Left renal cortex interstitium (tissue), 4 donors: ENCODE data around the gene CCNY. TPM values are rescaled to one million over a fixed set of nuclear protein-coding genes. Genes with fewer than 3 reads are reported as not detected.

ENCODE experiments used
- DNase-seq, 4 donors: peaks; one replicate each; pipeline ENCODE4 v3.0.0-alpha.2; 2013; ENCODE audit warnings: low read depth in 4 of 4, low spot score in 2 of 4, missing footprints in 1 of 4
- polyA plus RNA-seq, 4 donors: library from polyadenylated mRNA; unstranded; fragments of 120-200 nt; gene quantifications; one replicate each; pipeline ENCODE4 v1.2.1, GENCODE V29; 2013; ENCODE audit not compliant: insufficient read length in 4 of 4

Gene CCNY
- polyA plus RNA-seq, 4 donors = 87.1 to 120 (median 103) TPM

DNA sequence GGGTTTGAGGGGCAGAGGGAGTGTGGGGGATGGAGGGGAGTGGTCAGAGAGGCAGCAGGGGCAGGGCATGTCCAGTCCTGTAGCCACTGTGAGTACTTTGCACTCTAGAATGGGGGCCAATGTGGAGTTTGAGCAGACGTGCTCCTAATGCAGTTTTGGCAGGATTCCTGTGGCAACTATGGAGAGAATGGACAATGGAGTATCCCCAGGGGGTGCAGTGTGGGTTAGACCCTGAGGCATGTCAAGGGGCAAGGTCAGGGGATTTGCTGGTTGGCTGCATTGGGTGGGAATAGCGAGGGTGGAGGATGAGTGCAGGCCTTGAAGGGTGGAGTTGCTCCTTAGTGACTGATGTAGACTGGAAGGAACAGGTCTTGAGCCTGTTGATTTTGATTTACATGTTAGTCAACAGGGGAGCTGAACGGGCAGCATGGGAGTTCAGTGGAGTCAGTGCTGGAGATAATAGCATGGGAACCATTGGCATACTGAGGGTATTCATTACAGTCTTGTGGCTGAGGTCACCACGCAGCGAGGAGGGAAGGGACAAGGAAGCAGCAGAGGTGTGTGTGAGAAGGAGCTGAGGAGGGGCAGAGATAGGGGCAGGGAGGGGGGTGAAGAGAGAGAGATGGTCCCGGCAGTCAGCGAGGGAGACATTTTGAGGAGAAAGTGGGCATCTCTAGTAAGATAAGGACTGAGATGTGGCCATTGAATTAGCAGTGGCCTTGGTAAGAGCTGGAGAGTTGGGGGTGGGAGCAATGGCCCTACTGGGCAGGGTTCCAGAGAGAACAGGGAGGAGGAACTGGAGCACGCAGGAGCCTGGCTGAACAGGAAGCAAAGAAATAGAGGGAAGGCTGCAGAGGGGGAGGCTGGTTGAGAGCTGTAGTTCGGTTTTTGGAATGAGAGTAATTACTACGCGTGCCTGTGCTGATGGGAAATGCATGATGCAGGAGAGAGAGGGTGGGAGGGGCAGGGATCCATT lies 112.7 kb downstream of the CCNY start:
- DNase-seq = no peak

DNA sequence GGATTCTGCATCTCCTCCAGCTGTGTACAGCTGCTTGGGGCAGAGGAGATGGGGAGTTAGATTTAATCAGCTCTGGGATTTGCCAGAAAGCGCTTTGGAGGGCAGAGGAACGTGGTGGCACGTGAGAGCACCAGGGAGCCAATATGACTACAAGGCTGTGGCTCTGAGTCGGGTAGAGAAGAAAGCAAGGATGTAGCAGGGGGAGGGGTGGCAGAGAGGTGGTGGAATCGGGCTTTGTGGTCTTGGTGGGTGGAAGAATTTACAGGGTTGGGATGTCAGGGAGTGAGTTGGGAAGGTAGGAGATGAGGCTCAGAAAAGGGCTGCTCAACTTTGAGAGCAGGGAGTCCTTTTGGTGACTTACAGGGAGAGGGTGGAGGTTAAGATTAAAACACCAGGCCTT lies 113.6 kb downstream of the CCNY start:
- no peak for DNase-seq

DNA sequence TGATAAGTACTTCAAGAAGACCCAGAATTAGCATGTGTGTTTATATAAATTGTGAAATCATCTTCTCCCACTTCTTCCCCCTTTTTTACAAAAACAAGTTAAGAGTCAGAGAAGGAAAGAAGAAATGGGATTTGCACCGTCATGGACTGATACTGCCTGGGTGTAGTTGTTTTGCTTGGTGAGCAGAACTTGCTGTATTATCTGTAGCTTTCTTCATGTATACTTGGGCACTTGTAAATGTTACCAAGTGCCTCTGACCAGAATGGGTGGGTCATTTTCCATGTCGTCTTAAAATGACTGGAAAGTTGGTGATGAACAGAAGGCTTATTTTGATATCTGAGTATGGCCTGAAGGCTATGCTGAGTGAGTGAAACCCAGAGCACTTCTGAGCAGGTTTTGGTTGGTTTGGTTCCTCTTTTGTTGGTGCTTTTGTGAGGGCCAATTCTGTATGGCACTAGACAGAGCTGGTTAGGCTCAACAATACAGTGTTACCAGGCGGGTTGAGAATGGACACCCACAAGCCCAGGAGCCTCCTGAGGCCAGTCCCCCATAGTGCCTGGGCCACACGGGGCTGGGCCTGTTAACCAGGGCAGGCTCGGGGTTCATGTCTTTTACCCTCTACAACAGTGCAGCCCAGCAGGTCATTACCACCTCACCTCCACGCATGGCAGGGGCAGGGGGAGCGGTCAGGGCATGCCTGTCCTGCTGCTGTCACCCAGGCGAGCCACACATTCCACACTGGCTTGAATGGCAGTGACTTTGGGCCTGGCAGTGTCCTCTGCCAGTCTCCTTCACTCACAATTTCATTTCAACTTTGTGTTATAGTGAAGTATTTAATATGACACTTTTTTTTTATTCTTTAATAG lies 115.1 kb downstream of the CCNY start:
- DNase-seq = no peak

DNA sequence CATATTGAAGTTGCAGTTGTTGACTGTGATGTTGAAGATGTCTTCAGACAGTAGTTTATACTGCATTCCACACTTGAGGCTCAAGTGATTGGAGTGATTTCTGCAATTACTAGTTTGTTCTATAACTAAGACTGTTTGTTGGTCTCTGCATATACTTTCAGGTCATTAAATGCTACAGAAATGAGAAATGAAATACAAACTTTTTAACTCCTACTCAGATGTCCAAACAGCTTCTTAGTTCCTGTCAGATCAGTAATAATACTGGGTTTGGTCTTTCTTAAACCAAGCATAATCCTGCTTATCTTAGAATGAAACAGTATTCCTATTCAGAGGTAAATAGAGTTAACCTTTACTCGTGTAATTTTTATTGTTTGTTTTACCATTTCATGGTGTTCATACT lies 115.9 kb downstream of the CCNY start:
- no peak for DNase-seq

DNA sequence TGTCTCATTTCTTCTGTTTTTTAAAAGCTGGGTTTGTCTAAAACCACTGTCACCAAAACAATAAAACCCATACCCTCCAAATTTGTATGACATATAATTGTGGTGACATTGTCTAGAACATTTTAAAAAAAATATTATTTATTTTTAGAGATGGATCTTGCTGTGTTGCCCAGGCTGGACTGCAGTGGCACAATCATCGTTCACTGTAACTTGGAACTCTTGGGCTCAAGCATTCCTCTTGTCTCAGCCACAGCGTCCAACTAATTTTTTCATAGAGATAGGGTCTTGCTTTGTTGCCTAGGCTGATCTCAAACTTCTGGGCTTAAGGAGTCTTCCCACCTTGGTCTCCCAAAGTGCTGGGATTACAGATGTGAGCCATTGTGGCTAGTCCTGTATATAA lies 116.5 kb downstream of the CCNY start:
- no peak for DNase-seq

DNA sequence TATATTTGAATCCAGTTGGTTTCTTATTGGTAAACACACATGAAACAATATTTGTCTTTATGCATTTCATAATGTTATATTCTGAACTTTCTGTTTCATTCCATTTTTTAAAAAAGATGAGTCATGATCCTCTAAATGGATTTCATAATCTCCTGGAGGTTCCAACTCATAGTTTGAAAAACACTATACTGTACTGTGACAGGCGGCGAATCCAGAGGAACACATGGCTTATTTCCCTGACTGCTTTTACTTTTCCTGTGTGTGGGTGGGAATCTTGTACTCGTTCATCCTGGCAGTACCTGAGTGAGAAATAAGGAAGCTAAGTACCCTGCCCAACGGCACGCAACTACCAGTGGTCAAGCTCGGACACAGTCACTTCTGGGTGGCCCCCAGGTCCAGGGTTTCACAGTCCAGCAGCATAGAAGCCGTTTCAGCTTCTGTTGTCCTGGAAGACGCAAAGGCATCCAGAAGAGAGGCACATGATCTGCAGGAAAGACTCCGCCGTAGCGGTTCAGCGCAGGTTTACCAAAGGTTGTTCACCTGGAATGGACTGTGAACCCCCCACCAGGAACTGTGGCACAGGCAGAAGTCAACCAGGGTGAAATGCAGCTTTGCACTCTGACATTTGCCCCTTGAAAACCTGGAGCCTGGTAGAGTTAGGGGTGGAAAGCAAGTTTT lies 117.7 kb downstream of the CCNY start:
- DNase-seq = no peak

DNA sequence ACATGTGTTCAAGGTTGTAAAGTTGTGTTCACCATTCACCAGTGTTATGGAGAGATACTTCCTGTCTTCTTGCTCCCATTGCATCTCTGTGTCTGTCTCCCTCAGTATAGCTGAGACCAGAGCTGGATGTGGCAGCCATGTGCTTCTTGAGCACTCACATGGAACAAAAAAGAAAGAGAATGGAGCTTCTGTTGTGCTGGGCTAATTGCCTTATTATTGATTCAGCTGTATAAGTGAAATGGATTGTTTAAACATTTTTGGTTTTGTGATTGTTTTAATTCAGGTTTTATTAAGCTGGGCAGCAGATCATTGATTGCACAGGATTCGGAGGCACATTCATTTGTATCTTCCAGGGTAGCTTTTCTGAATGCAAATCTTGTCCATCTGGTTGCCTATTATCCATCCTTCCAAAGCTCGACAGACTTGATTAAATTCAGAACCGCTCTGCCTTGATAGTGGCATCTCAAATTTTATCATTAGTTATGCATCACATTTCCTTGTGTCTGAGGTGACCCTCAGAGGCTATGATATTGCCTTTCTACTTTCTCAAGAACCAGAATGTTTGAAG lies 119.9 kb downstream of the CCNY start:
- DNase-seq = no peak

DNA sequence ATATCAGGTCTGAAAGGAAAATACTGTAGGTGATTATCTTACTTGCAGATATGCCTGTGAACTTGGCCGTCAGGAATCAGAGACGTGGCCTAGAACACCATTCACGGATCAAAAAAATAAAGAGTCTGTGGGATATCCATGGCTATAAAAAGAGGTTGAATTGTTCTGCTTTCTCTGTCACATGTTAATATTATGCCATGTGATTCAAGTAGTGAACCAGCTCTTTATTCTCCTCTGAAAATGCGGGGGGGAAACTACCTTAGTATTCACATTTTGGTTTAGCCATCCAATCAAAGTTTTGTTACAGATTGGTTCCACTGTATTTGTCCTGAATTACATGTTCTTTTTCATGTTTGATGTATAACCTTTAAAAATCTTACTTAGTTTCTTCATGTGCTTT lies 120.5 kb downstream of the CCNY start:
- no peak for DNase-seq

DNA sequence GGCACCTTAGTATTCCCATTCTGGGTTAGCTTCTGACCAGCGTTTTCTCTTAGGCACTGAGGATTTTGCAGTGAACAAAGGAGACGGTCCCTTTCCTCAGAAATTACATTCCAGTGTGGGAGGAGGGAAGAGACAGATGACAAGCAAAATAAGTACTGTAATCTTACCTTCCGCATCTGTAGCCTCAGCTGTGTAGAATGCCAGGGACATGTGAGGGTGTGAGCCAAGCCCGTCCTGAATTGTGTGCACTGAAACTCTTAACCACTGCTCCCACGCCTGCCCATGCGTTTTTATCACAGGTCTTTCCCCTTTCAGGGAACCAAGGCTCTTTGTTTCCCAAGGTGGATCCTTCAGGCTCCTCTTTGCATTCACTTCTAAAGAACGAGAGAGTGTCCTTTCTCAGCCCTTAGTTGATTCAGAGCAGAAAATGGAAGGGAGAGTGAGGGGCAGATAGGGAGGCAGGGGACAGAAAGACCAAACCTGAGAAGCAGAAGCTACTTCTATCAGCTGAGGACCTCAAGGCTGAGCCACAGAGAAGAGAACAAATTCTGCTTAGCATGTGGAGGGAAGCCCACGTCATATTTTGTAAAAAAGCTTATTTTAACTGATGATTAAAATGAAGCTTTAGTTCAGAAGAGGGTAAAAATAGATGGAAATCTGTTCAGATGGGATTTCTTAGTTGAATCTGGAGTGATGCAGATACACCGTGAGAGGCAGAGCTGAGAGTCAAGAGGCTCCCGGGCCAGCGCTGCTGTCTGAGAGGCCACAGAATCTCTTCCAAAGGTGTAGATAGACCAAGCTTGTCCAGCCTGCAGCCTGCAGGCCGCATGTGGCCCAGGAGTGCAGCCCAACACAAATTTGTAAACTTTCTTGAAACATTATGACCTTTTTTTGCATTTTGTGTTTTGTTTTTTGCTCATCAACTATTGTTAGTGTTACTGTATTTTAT lies 122.5 kb downstream of the CCNY start:
- DNase-seq = peak in 2 of 4 donors; percentile 44 to 52

DNA sequence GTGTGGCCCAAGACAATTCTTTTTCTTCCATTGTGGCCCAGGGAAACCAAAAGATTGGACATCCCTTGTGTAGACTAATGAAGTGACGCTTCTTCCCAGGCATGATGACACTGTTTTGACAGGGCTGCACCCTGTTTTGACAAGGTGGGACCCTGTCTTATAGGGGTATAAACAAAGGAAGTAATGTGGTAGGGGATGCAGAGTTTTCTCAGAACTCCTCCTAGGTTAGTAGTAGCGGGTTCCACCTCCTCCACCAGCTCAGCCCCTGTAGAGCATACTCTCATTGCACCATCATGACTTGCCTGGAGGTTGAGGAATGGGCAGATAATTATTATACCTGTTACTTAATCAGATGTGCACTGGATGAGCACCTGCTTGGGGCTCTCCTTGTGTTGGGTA lies 123.1 kb downstream of the CCNY start:
- DNase-seq = no peak

DNA sequence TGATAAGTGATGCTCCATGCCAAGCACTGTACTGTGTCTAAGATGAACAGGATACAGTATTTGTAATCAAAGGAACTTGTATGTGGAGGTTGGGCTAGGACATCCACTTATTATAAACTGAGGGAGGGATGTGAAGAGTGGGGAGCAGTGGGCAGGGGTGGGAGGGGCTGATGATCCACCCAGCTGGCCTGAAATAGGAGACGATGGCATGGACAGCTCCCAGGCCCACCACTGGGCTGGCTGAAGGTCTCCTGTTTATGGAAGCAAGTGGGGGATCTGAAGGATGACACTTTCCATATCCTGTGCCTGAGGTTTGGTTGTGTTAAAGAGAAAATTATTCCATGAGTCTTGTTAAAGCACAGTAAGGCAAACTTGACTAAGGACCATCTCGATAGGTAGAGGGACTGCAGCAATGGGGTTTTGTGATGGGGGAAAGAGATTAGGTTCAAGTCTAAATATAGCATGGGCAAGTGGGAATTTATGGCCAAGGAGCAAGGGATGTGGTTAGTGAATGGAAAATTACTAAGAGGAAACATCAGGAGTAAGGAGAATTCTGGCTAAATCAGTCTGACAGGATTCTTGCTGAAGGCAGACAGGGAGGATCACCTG lies 124.6 kb downstream of the CCNY start:
- no peak for DNase-seq

DNA sequence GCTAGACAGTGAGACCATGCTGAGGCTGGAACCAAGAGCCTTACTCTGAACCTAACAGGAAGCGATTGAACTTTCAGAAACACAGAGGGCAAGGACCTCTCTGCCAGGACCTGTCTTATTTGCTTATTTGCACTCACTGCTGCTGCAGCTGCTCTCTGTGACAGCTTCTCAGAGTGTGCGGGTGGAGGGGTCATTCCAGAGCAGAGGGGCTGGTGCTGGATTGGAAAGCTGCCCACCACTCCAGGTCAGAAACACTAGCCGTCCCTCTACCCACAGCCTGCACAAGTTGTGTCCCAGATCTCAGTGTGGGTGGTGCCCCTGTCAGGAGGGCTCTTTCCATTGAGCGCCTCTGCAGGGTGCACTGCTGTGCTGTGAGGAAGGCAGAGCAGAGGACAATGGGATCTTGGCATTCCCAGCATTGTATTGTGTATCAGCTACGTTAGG lies 126.2 kb downstream of the CCNY start:
- DNase-seq = no peak

DNA sequence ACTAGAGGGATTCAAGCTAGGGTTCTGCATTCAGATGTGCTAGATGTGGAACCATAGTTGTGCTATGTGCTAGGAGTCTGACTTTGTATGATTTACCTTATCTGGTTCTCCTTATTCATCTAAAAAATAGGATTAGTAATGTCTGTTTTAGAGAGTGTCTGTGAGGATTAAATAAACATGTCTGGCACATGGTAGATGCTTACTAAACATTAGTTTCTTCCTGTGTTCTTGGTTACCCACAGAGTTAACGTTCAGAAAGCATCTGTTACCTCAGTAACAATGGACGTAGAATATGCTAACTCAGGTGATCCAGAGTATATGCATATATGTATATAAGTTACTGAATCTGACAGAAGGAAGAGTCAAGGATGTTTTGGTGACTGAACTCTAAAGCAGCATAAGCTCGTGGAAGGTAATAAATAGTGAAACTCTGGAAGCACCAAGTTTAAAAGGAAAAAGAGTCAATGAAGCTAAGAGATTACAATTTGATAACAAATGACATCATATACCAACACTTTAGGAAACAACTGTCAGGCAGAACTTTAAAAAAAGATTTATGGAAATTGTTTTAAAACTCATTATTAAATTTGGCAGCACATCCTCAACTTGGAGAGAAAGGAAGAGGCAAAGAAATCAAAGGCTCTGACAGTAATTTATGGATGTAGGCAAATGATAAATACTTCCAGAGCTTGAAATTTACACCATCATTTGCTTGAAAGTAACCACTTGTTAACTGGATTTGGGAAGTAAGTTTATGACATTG lies 127.0 kb downstream of the CCNY start:
- no peak for DNase-seq

DNA sequence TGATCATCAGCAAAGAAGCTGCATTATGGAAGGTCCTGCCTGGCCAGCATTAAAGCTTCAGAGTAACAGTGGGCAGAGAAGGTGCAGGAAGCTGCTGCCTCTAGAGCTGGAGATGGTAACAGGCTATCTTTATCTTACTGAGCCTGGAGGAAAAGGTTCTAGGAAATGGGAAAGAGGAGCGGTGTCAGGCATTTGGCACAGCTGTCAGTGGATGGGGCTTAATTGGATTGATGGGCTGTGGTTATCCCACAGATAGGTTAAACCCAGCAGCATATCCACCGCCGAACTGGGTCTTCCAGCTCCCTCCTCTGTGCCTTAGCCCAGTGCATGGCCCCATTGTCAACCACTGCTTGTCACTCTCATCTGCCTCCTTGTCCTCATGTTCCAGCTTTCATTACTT lies 127.6 kb downstream of the CCNY start:
- no peak for DNase-seq

DNA sequence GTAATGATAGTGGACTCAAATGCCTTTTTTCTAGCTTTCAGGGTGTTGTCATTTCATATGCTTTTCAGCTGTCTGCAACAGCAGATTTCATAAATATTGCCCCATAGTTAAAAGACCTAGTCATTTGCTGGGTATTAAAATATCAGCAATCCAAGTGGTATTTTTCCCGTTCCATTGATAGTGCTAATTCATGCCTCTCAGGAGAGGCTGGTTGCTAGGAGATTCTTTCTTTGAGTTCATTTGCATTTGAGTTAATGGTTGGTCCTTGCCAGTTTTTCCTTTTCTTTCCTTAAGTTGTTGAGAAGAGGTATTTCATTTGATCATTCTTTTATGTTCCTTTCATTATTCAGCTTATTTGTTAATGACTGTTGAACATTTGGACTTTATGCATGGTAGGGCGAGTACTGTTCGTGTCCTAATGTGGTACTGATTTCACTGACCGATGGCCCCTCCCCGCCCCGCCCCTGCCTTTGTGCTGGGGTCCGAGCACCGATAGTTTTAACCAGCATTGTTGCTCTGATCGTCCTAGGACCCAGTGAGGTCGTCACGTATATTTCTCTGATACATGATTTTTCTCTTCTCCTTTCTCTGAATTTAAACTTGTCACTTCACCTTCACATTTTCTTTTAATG lies 128.6 kb downstream of the CCNY start:
- DNase-seq = no peak

DNA sequence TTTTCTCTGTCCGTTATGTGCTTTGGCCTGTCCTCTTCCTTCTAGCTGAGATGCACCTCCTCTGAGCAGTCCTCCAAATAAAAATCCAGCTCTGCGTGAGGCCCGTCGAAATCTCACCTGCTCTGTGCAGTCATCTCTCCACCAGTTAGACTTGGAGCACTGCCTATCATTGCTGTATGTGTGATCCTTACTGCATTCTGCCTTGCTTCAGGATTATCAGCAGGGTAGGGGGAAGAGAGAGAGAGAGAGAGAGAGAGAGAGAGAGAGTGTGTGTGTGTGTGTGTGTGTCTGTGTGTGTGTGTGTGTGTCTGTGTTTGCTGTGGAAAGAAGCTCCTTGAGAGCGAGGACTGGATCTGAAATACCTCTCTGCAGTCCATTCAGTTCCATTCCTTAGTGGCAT lies 129.4 kb downstream of the CCNY start:
- DNase-seq = no peak

DNA sequence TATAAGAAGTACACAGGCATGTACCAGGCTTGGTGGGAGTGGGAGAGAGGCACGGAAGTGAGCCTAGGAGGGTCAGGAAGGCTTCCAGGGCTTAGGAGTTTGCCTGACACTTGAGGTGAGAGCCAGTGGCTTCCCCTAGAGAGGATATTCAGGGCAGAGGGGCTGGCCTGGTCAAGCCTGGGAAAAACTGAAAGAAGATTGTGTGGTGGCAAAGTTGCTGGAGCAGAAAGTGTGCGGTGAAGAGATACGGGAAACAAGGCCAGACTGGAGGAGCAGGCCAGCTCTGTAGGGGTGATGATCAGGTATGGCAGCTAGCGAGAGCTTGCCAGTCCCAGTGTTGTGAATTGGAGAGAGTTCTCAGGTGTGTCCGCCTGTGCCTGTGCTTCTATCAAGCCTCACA lies 129.9 kb downstream of the CCNY start:
- no peak for DNase-seq

DNA sequence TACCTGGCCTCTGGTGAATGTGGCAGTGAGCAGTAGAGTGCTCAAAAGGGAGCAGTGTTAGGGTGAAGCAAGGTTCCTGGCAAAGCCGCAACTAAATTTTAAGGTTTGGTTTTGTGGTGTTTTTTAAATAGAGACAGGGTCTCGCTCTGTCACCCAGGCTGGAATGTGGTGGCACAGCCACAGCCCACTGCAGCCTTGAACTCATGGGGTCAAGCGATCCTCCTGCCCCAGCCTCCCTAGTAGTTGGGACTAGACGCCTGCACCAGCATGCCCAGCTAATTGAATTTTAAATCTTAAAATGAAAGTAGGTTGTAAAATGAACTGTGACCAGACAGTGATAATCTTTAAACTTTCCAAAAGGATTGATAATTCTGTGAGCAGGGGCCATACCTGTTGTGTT lies 130.4 kb downstream of the CCNY start:
- no peak for DNase-seq
